Keratinocyte (primary cell): ENCODE results near the gene ROPN1. TPM values are rescaled to one million over a fixed set of nuclear protein-coding genes. Genes with fewer than 3 reads are reported as not detected.

Experiments used
- DNase-seq: peaks from one replicate; pipeline ENCODE4 v3.0.0-alpha.2; 2011; ENCODE audit warnings: low read depth, missing footprints, low spot score
- FAIRE-seq: peaks from 2 replicates; lab custom pipeline; 2011; peaks lifted over from hg19 to GRCh38; lab: Jason Lieb, UNC
- H2AFZ ChIP-seq: 2 replicates; pipeline ENCODE4 v1.6.0; 2012; ENCODE audit warnings: low read length, control low read depth, inconsistent platforms; ENCODE audit not compliant: control insufficient read depth
- H3K27ac ChIP-seq: 2 replicates; pipeline ENCODE4 v1.5.1; 2011; ENCODE audit warnings: low read length; ENCODE audit not compliant: control insufficient read depth, insufficient read depth
- H3K27me3 ChIP-seq: 3 replicates; pipeline ENCODE4 v1.6.0; 2011; ENCODE audit warnings: low read length; ENCODE audit not compliant: control insufficient read depth, insufficient read depth; ENCODE audit errors: extremely low read depth
- H3K36me3 ChIP-seq, 2 experiments: 2 replicates in 1 of 2; 3 replicates in 1 of 2; pipeline ENCODE4 v1.5.1; 2011; ENCODE audit warnings: low read length in 2 of 2, mild to moderate bottlenecking in 1 of 2; ENCODE audit not compliant: control insufficient read depth in 2 of 2, insufficient read depth in 2 of 2; ENCODE audit errors: extremely low read depth in 1 of 2
- H3K4me1 ChIP-seq: 3 replicates; pipeline ENCODE4 v1.5.1; 2011; ENCODE audit warnings: low read length; ENCODE audit not compliant: control insufficient read depth, insufficient read depth; ENCODE audit errors: extremely low read depth
- H3K4me2 ChIP-seq: 3 replicates; pipeline ENCODE4 v1.6.0; 2011; ENCODE audit warnings: low read depth, low read length; ENCODE audit not compliant: control insufficient read depth, insufficient read depth; ENCODE audit errors: extremely low read depth
- H3K4me3 ChIP-seq, 3 experiments: fragments of 200-600 bp in 1 of 3; sonication (generic) in 1 of 3; 2 replicates in 2 of 3; 3 replicates in 1 of 3; pipeline ENCODE4 v1.5.1; 2011 to 2016; ENCODE audit warnings: low read length in 3 of 3, mild to moderate bottlenecking in 3 of 3, control low read depth in 2 of 3, inconsistent platforms in 1 of 3, low read depth in 1 of 3, mixed read lengths in 1 of 3, mixed run types in 1 of 3, moderate library complexity in 1 of 3; ENCODE audit not compliant: control insufficient read depth in 2 of 3, insufficient read depth in 2 of 3; ENCODE audit errors: extremely low read depth in 1 of 3
- H3K79me2 ChIP-seq: 2 replicates; pipeline ENCODE4 v1.6.0; 2012; ENCODE audit warnings: low read length; ENCODE audit not compliant: control insufficient read depth, insufficient read depth
- H3K9ac ChIP-seq: 3 replicates; pipeline ENCODE4 v1.6.0; 2011; ENCODE audit warnings: low read length; ENCODE audit not compliant: control insufficient read depth, insufficient read depth; ENCODE audit errors: extremely low read depth
- H3K9me1 ChIP-seq: 3 replicates; pipeline ENCODE4 v1.6.0; 2011; ENCODE audit warnings: low read length; ENCODE audit not compliant: control insufficient read depth, insufficient read depth; ENCODE audit errors: extremely low read depth
- H3K9me3 ChIP-seq: 2 replicates; pipeline ENCODE4 v1.5.1; 2012; ENCODE audit warnings: low read depth, low read length; ENCODE audit not compliant: control insufficient read depth
- H4K20me1 ChIP-seq: 3 replicates; pipeline ENCODE4 v1.6.0; 2011; ENCODE audit warnings: low read length; ENCODE audit not compliant: control insufficient read depth, insufficient read depth; ENCODE audit errors: extremely low read depth
- CTCF ChIP-seq, 3 experiments: IDR thresholded peaks in 1 of 3; conservative IDR thresholded peaks in 1 of 3; optimal IDR thresholded peaks in 1 of 3; 2 replicates in 2 of 3; 3 replicates in 1 of 3; pipeline versions ENCODE3 to v1.5.1; 2011; ENCODE audit warnings: low read length in 3 of 3, mild to moderate bottlenecking in 3 of 3, moderate library complexity in 2 of 3, control low read depth in 1 of 3, inconsistent platforms in 1 of 3; ENCODE audit not compliant: insufficient read depth in 2 of 3; ENCODE audit errors: extremely low read depth in 1 of 3
- EZH2 ChIP-seq: IDR thresholded peaks from one replicate; pipeline ENCODE4 v1.6.1; 2012; ENCODE audit warnings: inconsistent platforms, mild to moderate bottlenecking, low read length, moderate library complexity
- dilution Hi-C: fragments of 300-500 bp; cut with MboI; formaldehyde crosslinking; loops from one replicate; pipeline ENCODE4 v1.7.0; 2020; ENCODE audit warnings: low sequenced_read_pairs; ENCODE audit not compliant: extremely low pct_ligation_motif_present
- polyA plus RNA-seq, 5 experiments: library from polyadenylated mRNA; depleted of rRNA in 3 of 5; stranded (reverse) in 3 of 5; stranded (forward) in 1 of 5; unstranded in 1 of 5; fragments of >200 nt; gene quantifications; 1 replicate in 1 of 5; 2 replicates in 3 of 5; 3 replicates in 1 of 5; pipeline versions ENCODE4 v1.2.1 to v1.2.3, GENCODE V29; 2011 to 2012; ENCODE audit warnings: missing spikeins in 2 of 5, low read depth in 1 of 5, low replicate concordance in 1 of 5

ROPN1 gene
- polyA plus RNA-seq, 1 donor (not counting 4 experiments of a cell fraction or from before 2014, with no cell fraction given): 0.62 TPM

- dilution Hi-C loops: no loop called here
- H3K9me1 ChIP-seq: no peaks in the 10 kb centered on the region
- no peaks in the 10 kb centered on the region for H4K20me1 ChIP-seq
- no peak overlapping the region for H3K4me3 ChIP-seq
- H3K9ac ChIP-seq: no peak overlapping the region
- no peak for TF ChIP-seq EZH2
- no peak for TF ChIP-seq CTCF (optimal IDR thresholded peaks at IDR 0.05 in 1 of 3, IDR thresholded peaks at IDR 0.05 in 1 of 3, conservative IDR thresholded peaks at IDR 0.05 in 1 of 3; ENCODE audit: extremely low read depth in 1 of 3, insufficient read depth in 2 of 3, low read length in 3 of 3)
- peaks cover 45% of the 10 kb centered on the region for H3K27me3 ChIP-seq
- H3K9me3 ChIP-seq: no peaks in the 10 kb centered on the region
- DNase-seq (no peak), FAIRE-seq (no peak)
- no peaks in the 10 kb centered on the region for H3K79me2 ChIP-seq
- H3K4me2 ChIP-seq: no peak overlapping the region
- no peaks in the 10 kb centered on the region for H3K4me1 ChIP-seq
- H3K27ac ChIP-seq: no peak overlapping the region
- H2AFZ ChIP-seq: no peak overlapping the region
- no peaks in the 10 kb centered on the region for H3K36me3 ChIP-seq
These were observed 5.5 kb downstream of the ROPN1 start for GRCh38 chr3:123986427-123986826.

- H3K9me1 ChIP-seq: no peaks in the 10 kb centered on the region
- H3K4me2 ChIP-seq: no peak overlapping the region
- H3K4me1 ChIP-seq: no peaks in the 10 kb centered on the region
- H3K36me3 ChIP-seq: no peaks in the 10 kb centered on the region
- no peak for TF ChIP-seq CTCF (optimal IDR thresholded peaks at IDR 0.05 in 1 of 3, IDR thresholded peaks at IDR 0.05 in 1 of 3, conservative IDR thresholded peaks at IDR 0.05 in 1 of 3; ENCODE audit: extremely low read depth in 1 of 3, insufficient read depth in 2 of 3, low read length in 3 of 3)
- TF ChIP-seq EZH2: no peak
- no peak overlapping the region for H3K27ac ChIP-seq
- no peak overlapping the region for H3K9ac ChIP-seq
- DNase-seq (no peak), FAIRE-seq (no peak)
- no peak overlapping the region for H3K4me3 ChIP-seq
- peaks cover 42% of the 10 kb centered on the region for H3K27me3 ChIP-seq
- no peaks in the 10 kb centered on the region for H3K79me2 ChIP-seq
- no peak overlapping the region for H2AFZ ChIP-seq
- H4K20me1 ChIP-seq: no peaks in the 10 kb centered on the region
- dilution Hi-C loops: no loop called here
- H3K9me3 ChIP-seq: no peaks in the 10 kb centered on the region
These were observed 7.0 kb downstream of the ROPN1 start for GRCh38 chr3:123984957-123985356.
